ENCODE data around the gene DCUN1D2. TPM values are rescaled to one million over a fixed set of nuclear protein-coding genes. Genes with fewer than 3 reads are reported as not detected.
"Not testable (repeated sequence)": the region's sequence is repeated elsewhere in the genome, so short reads cannot be mapped to it uniquely, and the experiment has no call there.

The DCUN1D2 gene
- total RNA-seq, 4 donors from 2014 or later, result 12.0 to 35.2 (median 18.9) TPM

DNA sequence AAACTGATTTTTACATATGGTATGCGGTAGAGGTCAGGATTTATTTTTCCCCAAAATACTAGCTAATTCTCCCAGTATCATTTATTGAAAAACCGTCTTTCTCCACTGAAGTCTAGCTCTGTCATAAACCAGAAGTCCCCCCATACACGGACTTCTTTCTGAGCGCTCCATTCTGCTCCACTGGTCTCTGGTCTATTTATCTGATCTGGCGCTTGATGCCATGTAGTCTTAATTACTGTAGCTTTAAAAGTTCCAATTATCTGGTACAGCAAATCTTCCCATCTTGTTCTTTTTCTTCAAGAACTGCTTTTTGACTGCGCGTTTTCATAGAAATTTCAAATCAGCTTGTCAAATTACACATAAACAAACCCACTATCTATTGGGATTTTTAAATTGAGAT lies 13.7 kb downstream of the DCUN1D2 start:
- no peak for DNase-seq (ENCODE audit: low spot score in 2 of 2)
- intact Hi-C loops (cut with DNase I; ENCODE audit: low total_unique reads), result no loop called here
- TF ChIP-seq, protein P1, sequence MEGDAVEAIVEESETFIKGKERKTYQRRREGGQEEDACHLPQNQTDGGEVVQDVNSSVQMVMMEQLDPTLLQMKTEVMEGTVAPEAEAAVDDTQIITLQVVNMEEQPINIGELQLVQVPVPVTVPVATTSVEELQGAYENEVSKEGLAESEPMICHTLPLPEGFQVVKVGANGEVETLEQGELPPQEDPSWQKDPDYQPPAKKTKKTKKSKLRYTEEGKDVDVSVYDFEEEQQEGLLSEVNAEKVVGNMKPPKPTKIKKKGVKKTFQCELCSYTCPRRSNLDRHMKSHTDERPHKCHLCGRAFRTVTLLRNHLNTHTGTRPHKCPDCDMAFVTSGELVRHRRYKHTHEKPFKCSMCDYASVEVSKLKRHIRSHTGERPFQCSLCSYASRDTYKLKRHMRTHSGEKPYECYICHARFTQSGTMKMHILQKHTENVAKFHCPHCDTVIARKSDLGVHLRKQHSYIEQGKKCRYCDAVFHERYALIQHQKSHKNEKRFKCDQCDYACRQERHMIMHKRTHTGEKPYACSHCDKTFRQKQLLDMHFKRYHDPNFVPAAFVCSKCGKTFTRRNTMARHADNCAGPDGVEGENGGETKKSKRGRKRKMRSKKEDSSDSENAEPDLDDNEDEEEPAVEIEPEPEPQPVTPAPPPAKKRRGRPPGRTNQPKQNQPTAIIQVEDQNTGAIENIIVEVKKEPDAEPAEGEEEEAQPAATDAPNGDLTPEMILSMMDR (IDR thresholded peaks at IDR 0.05), result no peak
- no peak for TF ChIP-seq POLR2A (IDR thresholded peaks at IDR 0.05)
- WGBS, 2 donors, result 89 to 97% methylated on average over 7 of the region's 7 CpGs
- no peak overlapping the region for H3K4me3 ChIP-seq (ENCODE audit: low read depth, poor library complexity, severe bottlenecking)

DNA sequence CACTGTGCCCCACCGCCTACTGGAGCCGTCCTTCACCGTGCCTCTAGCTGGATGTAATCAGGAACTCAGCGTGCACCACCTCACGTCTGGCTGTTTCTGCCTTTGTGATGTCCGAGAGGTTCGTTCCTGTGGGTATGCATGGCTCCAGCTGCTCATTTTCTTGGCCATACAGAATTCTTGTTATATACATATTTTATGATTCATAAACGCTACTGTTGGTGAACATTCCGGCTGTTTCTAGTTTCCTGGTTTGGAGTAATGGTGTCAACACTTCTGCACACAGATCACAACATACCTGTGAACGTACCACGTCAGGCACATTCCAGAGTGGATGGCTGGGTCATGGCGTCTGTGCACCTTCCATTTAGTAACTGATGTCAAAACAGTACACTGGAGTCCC lies 14.6 kb downstream of the DCUN1D2 start:
- TF ChIP-seq POLR2A (IDR thresholded peaks at IDR 0.05), result no peak
- TF ChIP-seq, protein P1 (IDR thresholded peaks at IDR 0.05), result no peak
- no peak overlapping the region for H3K4me3 ChIP-seq (ENCODE audit: low read depth, poor library complexity, severe bottlenecking)
- WGBS, 2 donors, result 95 to 96% methylated on average over 12 of the region's 12 CpGs
- intact Hi-C loops (cut with DNase I; ENCODE audit: low total_unique reads), result no loop called here
- no peak for DNase-seq (ENCODE audit: low spot score in 2 of 2)

DNA sequence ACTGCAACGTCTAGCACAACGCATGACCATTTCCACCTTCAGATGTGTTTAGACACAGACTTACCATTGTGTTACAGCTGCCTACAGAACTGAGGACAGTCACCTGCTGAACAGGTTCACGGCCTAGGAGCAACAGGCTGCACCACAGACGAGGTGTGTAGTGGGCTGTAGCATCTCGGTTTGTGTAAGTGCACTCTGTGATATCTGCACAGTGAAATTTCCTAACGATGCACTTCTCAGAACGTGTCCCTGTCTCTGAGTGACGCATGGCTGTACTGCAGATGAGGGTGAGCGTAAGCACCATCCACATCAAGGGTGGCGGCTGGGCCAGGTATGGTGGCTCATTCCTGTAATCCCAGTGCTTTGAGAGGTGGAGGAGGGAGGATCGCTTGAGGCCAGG lies 15.2 kb downstream of the DCUN1D2 start:
- intact Hi-C loops (cut with DNase I; ENCODE audit: low total_unique reads), result no loop called here
- 94 to 97% methylated on average over 11 of the region's 11 CpGs for WGBS, 2 donors
- peak in 1 of 2 donors; percentile 28 for DNase-seq (ENCODE audit: low spot score in 2 of 2)
- no peak overlapping the region for H3K4me3 ChIP-seq (ENCODE audit: low read depth, poor library complexity, severe bottlenecking)
- TF ChIP-seq, protein P1 (IDR thresholded peaks at IDR 0.05), result no peak
- no peak for TF ChIP-seq POLR2A (IDR thresholded peaks at IDR 0.05)

DNA sequence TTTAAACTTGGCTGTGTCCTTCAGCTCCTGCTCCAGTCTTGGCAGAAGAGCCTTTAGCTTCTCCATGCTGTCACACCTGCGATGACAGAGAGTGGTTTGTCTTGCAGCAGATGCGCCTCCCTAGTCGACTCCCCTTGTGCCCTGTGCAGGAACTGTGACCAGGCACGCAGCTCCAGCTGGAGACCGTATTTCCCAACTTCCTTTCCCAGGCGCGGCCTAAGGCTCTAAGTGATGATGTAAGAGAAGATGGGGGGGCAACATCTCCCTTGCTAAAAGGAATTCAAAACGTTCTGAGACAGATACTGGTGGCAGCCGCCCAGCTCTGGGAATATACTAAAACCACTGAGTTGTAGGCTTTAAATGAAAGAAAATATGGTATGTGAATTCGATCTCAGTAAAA lies 16.3 kb downstream of the DCUN1D2 start:
- intact Hi-C loops (cut with DNase I; ENCODE audit: low total_unique reads), result no loop called here
- DNase-seq (ENCODE audit: low spot score in 2 of 2), result peak in 1 of 2 donors; percentile 83
- no peak overlapping the region for H3K4me3 ChIP-seq (ENCODE audit: low read depth, poor library complexity, severe bottlenecking)
- TF ChIP-seq POLR2A (IDR thresholded peaks at IDR 0.05), result no peak
- TF ChIP-seq, protein P1 (IDR thresholded peaks at IDR 0.05), result no peak
- 64 to 68% methylated on average over 10 of the region's 10 CpGs for WGBS, 2 donors

DNA sequence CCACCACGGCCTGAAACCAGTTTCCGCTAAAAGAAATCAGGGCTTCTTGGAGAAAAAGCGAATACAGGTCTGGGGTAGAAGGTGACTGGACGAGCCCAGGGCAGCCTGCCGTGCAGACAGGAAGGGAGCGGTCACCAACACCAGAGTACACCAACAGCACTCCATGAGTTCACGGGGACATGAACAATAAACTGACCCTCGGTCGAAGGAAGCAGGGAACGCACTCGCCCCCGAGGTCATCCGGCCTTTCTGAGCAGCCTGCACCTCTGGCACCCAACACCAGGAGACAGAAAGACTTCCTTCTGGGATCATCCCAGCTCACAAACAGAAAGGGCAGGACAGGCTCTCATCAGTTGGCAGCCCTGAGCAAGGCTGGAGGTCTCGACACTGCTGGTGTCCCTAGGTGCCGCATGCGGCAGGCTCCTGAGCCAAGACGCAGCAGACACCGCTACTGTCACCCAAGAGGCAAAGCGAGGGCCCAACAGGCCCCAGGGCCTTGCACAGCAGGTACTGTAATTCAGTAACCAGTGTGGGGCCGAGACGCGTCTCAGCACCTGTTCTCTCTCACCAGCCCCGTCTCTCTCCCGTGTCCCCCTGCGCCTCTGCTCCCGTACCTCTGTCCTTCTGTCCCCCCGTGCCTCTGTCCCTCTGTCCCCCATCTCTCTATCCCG lies 18.0 kb downstream of the DCUN1D2 start:
- H3K4me3 ChIP-seq (ENCODE audit: low read depth, poor library complexity, severe bottlenecking), result no peak overlapping the region
- 85 to 90% methylated on average over 28 of the region's 28 CpGs for WGBS, 2 donors
- intact Hi-C loops (cut with DNase I; ENCODE audit: low total_unique reads), result no loop called here
- no peak for TF ChIP-seq POLR2A (IDR thresholded peaks at IDR 0.05)
- TF ChIP-seq, protein P1 (IDR thresholded peaks at IDR 0.05), result no peak
- DNase-seq (ENCODE audit: low spot score in 2 of 2), result peak in 1 of 2 donors; percentile 84

DNA sequence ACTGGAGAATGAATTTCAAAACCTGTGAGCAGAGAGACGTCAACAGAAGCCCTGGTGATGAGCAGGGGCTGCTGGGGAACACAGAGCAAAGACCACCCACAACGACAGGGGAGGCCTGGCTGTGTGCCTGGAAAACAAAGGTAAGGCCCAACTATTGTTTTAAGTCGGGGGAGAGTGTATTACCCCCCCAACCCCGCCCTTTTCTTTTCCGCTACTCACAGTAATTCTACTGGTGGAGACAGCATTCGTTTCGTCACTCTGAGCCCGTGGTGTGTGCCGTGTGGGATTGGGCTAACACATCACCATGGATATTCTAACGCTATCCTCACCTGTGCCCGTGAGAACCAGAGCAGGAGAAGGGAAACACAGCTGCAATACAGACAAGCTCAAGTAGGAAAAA lies 18.7 kb downstream of the DCUN1D2 start:
- intact Hi-C loops (cut with DNase I; ENCODE audit: low total_unique reads), result no loop called here
- TF ChIP-seq, protein P1 (IDR thresholded peaks at IDR 0.05), result no peak
- TF ChIP-seq POLR2A (IDR thresholded peaks at IDR 0.05), result no peak
- whole genome bisulfite sequencing, 2 donors, result 73 to 86% methylated on average over 11 of the region's 11 CpGs

DNA sequence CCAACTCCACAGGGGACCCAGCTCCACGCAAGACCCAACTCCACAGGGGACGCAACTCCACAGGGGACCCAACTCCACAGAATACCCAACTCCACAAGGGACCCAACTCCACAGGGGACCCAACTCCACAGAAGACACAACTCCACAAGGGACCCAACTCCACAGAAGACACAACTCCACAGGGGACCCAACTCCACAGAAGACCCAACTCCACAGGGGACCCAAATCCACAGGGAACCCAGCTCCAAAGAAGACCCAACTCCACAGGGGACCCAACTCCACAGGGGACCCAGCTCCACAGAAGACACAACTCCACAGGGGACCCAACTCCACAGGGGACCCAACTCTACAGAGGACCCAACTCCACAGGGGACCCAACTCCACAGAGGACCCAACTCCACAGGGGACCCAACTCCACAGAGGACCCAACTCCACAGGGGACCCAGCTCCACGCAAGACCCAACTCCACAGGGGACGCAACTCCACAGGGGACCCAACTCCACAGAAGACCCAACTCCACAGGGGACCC lies 19.8 kb downstream of the DCUN1D2 start:
- intact Hi-C loops (cut with DNase I; ENCODE audit: low total_unique reads); H3K4me3 ChIP-seq (ENCODE audit: low read depth, poor library complexity, severe bottlenecking): not testable (repeated sequence)
- peak in 1 of 2 donors; percentile 69 for DNase-seq (ENCODE audit: low spot score in 2 of 2)
- WGBS, 2 donors, result 94 to 98% methylated on average over 4 of the region's 4 CpGs

More for the DNA sequence above, 18.7 kb downstream of the DCUN1D2 start:
- H3K4me3 ChIP-seq (ENCODE audit: low read depth, poor library complexity, severe bottlenecking), result no peak overlapping the region
- peak in 1 of 2 donors; percentile 60 for DNase-seq (ENCODE audit: low spot score in 2 of 2)
